Astrocyte (in vitro differentiated cells and primary cell): ENCODE results near the gene HIC2. TPM values are rescaled to one million over a fixed set of nuclear protein-coding genes. Genes with fewer than 3 reads are reported as not detected.

Source experiments
- DNase-seq: peaks from one replicate; pipeline ENCODE4 v3.0.0-alpha.2; 2010; ENCODE audit warnings: low read depth
- FAIRE-seq: peaks from 2 replicates; lab custom pipeline; 2011; peaks lifted over from hg19 to GRCh38; lab: Jason Lieb, UNC
- H2AFZ ChIP-seq: 2 replicates; pipeline ENCODE4 v1.6.0; 2012; ENCODE audit warnings: low read depth, low read length, inconsistent platforms
- H3K27ac ChIP-seq: 2 replicates; pipeline ENCODE4 v1.5.1; 2011; ENCODE audit warnings: low read depth, low read length, inconsistent platforms
- H3K27me3 ChIP-seq: 2 replicates; pipeline ENCODE4 v1.6.0; 2011; ENCODE audit warnings: low read length, inconsistent platforms; ENCODE audit not compliant: insufficient read depth
- H3K36me3 ChIP-seq: 2 replicates; pipeline ENCODE4 v1.5.1; 2011; ENCODE audit warnings: low read length, inconsistent platforms; ENCODE audit not compliant: insufficient read depth
- H3K4me1 ChIP-seq: 2 replicates; pipeline ENCODE4 v1.5.1; 2011; ENCODE audit warnings: low read length, inconsistent platforms; ENCODE audit not compliant: insufficient read depth
- H3K4me2 ChIP-seq: 2 replicates; pipeline ENCODE4 v1.6.0; 2012; ENCODE audit warnings: low read length, inconsistent platforms
- H3K4me3 ChIP-seq: 2 replicates; pipeline ENCODE4 v1.5.1; 2011; ENCODE audit warnings: low read depth, mild to moderate bottlenecking, low read length, inconsistent platforms; ENCODE audit not compliant: insufficient read depth
- H3K79me2 ChIP-seq: 2 replicates; pipeline ENCODE4 v1.6.0; 2012; ENCODE audit warnings: mild to moderate bottlenecking, low read length, inconsistent platforms; ENCODE audit not compliant: insufficient read depth
- H3K9ac ChIP-seq: 2 replicates; pipeline ENCODE4 v1.6.0; 2012; ENCODE audit warnings: mild to moderate bottlenecking, low read length, inconsistent platforms
- H3K9me3 ChIP-seq: 2 replicates; pipeline ENCODE4 v1.5.1; 2012; ENCODE audit warnings: low read depth, mild to moderate bottlenecking, low read length, inconsistent platforms; ENCODE audit not compliant: insufficient read depth
- H4K20me1 ChIP-seq: 2 replicates; pipeline ENCODE4 v1.6.0; 2012; ENCODE audit warnings: low read length, inconsistent platforms; ENCODE audit not compliant: insufficient read depth
- H3K27ac Mint-ChIP-seq: one replicate; pipeline ENCODE4 v1.8.0; 2021; ENCODE audit warnings: mild to moderate bottlenecking, mixed read lengths; ENCODE audit not compliant: unreplicated experiment
- H3K27me3 Mint-ChIP-seq: one replicate; pipeline ENCODE4 v1.8.0; 2021; ENCODE audit warnings: low read depth, mixed read lengths; ENCODE audit not compliant: unreplicated experiment
- H3K36me3 Mint-ChIP-seq: one replicate; pipeline ENCODE4 v1.8.0; 2021; ENCODE audit warnings: low read depth, mixed read lengths; ENCODE audit not compliant: unreplicated experiment
- H3K4me1 Mint-ChIP-seq: one replicate; pipeline ENCODE4 v1.8.0; 2021; ENCODE audit warnings: low read depth, mixed read lengths; ENCODE audit not compliant: unreplicated experiment
- H3K4me3 Mint-ChIP-seq: one replicate; pipeline ENCODE4 v1.8.0; 2021; ENCODE audit warnings: mild to moderate bottlenecking, moderate library complexity, mixed read lengths; ENCODE audit not compliant: unreplicated experiment
- H3K9me3 Mint-ChIP-seq: one replicate; pipeline ENCODE4 v1.8.0; 2021; ENCODE audit warnings: mild to moderate bottlenecking, mixed read lengths; ENCODE audit not compliant: unreplicated experiment
- EZH2 ChIP-seq: IDR thresholded peaks from 2 replicates; pipeline ENCODE4 v1.6.1; 2012; ENCODE audit warnings: mild to moderate bottlenecking, low read length, inconsistent platforms; ENCODE audit not compliant: insufficient read depth
- total RNA-seq: library from RNA; stranded (reverse); gene quantifications from 2 replicates; pipeline ENCODE4 v1.2.1, GENCODE V29; 2021
- TF ChIP-seq, protein P1 (sequence below): IDR thresholded peaks from 2 replicates; pipeline ENCODE4 v1.5.1; 2011; ENCODE audit warnings: low read depth, mild to moderate bottlenecking, inconsistent platforms, low read length, moderate library complexity; ENCODE audit not compliant: insufficient read depth

HIC2 gene
- total RNA-seq, 1 donor from 2014 or later, result 21.4 TPM

DNA sequence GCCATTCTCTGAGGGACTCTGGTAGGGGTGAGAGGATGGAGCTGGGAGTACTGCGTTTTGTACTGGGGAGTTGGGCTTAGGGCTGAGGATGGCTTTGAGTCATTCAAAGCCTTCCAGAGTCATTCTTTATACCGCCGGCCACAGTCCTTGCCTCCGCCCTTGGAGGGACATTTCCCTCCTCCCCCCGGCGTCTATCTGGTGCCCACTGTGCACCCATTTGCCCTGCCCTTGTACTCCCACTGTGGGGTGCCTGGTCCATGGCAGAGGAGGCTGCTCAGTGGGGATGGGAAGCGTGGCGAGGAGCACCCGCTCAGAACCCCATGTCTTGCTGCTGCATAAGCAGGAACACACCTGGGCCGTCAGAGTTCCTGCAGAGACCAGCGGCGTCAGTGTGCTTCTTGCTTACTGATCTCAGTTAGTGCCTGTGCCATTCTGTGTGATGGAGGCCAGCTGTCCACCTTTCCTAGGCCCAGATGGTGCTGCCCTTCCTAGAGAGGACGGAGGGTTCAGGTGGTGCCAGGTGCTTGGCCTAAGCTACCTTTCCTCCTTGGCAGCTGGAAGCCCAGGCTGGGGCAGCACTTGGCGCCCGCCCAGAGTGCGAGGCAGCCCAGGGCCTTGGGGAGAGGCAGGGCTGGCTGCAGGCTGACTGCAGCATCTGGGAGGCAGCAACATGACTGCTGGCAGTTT lies 26.7 kb downstream of the HIC2 start:
- Histone ChIP-seq H3K36me3 (no peaks in the 10 kb centered on the region), H4K20me1 (peaks cover 47% of the 10 kb centered on the region), H3K4me2 (no peak overlapping the region), H2AFZ (no peak overlapping the region), H3K4me3 (no peak overlapping the region), H3K27ac (no peak overlapping the region), H3K27me3 (no peaks in the 10 kb centered on the region), H3K9me3 (no peaks in the 10 kb centered on the region), H3K79me2 (peaks cover 18% of the 10 kb centered on the region), H3K9ac (no peak overlapping the region), H3K4me1 (no peaks in the 10 kb centered on the region)
- no peak for FAIRE-seq
- Mint-ChIP-seq H3K4me1 (peaks cover 2% of the 10 kb centered on the region), H3K36me3 (peaks cover 4% of the 10 kb centered on the region), H3K4me3 (no peak overlapping the region), H3K27me3 (no peaks in the 10 kb centered on the region), H3K27ac (no peak overlapping the region), H3K9me3 (no peaks in the 10 kb centered on the region)
- TF ChIP-seq, protein P1, sequence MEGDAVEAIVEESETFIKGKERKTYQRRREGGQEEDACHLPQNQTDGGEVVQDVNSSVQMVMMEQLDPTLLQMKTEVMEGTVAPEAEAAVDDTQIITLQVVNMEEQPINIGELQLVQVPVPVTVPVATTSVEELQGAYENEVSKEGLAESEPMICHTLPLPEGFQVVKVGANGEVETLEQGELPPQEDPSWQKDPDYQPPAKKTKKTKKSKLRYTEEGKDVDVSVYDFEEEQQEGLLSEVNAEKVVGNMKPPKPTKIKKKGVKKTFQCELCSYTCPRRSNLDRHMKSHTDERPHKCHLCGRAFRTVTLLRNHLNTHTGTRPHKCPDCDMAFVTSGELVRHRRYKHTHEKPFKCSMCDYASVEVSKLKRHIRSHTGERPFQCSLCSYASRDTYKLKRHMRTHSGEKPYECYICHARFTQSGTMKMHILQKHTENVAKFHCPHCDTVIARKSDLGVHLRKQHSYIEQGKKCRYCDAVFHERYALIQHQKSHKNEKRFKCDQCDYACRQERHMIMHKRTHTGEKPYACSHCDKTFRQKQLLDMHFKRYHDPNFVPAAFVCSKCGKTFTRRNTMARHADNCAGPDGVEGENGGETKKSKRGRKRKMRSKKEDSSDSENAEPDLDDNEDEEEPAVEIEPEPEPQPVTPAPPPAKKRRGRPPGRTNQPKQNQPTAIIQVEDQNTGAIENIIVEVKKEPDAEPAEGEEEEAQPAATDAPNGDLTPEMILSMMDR, result no peak
- no peak for TF ChIP-seq EZH2
- no peak for DNase-seq

DNA sequence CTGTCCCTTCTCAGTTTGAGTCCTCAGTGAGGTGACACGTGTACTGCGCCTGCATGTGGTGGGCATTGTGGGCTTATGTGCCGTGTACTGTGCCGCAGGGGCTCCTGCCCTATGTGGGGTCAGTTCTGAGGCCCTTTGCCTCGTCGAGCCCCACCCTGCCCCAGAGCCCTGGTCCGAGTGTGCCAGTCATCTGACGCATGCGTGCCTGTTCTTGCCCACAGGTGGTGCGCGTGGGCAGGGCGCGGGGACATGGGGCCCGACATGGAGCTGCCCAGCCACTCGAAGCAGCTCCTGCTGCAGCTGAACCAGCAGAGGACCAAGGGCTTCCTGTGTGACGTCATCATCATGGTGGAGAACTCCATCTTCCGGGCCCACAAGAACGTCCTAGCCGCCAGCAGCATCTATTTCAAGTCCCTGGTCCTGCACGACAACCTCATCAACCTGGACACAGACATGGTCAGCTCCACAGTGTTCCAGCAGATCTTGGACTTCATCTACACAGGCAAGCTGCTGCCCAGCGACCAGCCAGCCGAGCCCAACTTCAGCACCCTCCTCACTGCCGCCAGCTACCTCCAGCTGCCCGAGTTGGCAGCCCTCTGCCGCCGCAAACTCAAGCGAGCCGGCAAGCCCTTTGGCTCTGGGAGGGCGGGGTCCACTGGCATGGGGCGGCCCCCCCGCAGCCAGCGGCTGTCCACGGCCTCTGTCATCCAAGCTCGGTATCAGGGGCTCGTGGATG lies 27.7 kb downstream of the HIC2 start:
- DNase-seq, result no peak
- H3K4me3 Mint-ChIP-seq, result no peak overlapping the region
- Histone ChIP-seq H4K20me1 (peaks cover 56% of the 10 kb centered on the region), H3K27me3 (no peaks in the 10 kb centered on the region), H3K27ac (no peak overlapping the region), H3K79me2 (peaks cover 18% of the 10 kb centered on the region), H3K4me3 (no peak overlapping the region), H3K4me2 (no peak overlapping the region), H3K9ac (no peak overlapping the region), H3K9me3 (no peaks in the 10 kb centered on the region), H2AFZ (no peak overlapping the region), H3K36me3 (no peaks in the 10 kb centered on the region), H3K4me1 (no peaks in the 10 kb centered on the region)
- no peak for TF ChIP-seq EZH2
- TF ChIP-seq, protein P1, result no peak
- H3K9me3 Mint-ChIP-seq, result no peaks in the 10 kb centered on the region
- peaks cover 2% of the 10 kb centered on the region for H3K4me1 Mint-ChIP-seq
- peaks cover 4% of the 10 kb centered on the region for H3K36me3 Mint-ChIP-seq
- FAIRE-seq, result no peak
- H3K27ac Mint-ChIP-seq, result peak overlapping the region; percentile 18
- H3K27me3 Mint-ChIP-seq, result no peaks in the 10 kb centered on the region
